Measurements from ENCODE around the gene LRMDA.

The LRMDA gene

GRCh38 chr10:76284351-76284750 is 852.9 kb downstream of the LRMDA start:
- H3K4me3 ChIP-seq (ENCODE audit: low read depth, low read length), result no peak overlapping the region
- DNase-seq (ENCODE audit: low read depth), result no peak

DNA sequence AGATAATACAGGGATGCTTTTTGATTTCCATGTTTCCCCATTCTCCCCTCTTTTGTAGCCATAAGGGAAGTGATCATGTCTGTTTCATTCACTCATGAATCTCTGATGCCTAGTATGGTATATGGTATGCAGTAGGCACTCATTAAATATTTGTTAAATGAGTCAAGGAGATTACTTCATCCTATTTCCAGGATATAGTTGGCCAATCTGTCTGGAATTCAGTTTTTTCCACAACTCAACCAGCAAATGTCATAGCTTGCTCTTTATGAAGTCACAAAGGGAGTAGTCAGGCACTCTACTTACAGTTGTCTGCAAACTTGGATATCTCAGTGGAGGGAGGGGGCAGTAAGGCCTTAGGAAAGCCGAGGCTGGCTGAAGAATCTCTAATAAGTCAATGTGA is 853.6 kb downstream of the LRMDA start:
- DNase-seq (ENCODE audit: low read depth), result peak; percentile 73
- no peak overlapping the region for H3K4me3 ChIP-seq (ENCODE audit: low read depth, low read length)

DNA sequence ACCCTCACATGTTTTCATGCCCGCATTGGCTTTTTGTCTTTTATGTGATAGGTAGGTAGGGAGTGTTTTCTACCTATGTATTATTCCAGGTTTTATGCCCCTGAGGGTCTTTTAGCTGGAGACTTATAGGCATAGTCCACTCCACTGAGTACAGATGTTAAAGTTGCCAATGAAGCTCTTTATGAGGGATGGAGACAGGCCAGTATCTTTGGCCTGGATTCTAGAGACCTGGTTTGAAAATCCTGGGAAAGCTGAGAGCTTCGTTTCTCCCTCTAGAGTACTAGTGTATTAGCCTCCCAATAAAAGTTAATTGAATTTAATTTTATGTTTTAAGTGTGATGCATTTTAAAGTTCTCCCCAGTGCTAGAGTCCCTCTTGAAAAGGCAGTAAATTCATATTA is 854.1 kb downstream of the LRMDA start:
- no peak for DNase-seq (ENCODE audit: low read depth)
- no peak overlapping the region for H3K4me3 ChIP-seq (ENCODE audit: low read depth, low read length)

- H3K4me3 ChIP-seq (ENCODE audit: low read depth, low read length), result no peak overlapping the region
- DNase-seq (ENCODE audit: low read depth), result no peak
Measured at GRCh38 chr10:76286536-76286935, 855.1 kb downstream of the LRMDA start.

DNA sequence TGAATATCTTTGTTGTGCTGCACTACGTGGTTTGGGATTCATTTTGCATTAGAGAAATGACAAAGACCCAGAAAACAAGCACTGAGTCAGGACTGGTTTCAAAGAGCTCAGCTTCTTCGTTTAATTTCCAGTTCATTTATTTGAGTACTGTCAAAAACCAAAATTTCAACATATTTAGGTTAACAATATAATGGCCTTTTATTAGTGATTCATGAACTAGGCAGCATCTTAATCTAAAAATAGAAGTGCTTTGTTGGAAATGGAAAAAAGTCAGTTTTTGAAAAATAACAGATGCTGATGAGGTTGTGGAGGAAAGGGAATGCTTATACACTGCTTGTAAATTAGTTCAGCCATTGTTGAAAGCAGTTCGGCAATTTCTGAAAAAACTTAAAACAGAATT is 856.4 kb downstream of the LRMDA start:
- DNase-seq (ENCODE audit: low read depth), result no peak
- no peak overlapping the region for H3K4me3 ChIP-seq (ENCODE audit: low read depth, low read length)

GRCh38 chr10:76291175-76291574 is 859.8 kb downstream of the LRMDA start:
- H3K4me3 ChIP-seq (ENCODE audit: low read depth, low read length), result no peak overlapping the region
- no peak for DNase-seq (ENCODE audit: low read depth)

- H3K4me3 ChIP-seq (ENCODE audit: low read depth, low read length), result no peak overlapping the region
- no peak for DNase-seq (ENCODE audit: low read depth)
Measured at GRCh38 chr10:76291885-76292284, 860.5 kb downstream of the LRMDA start.

DNA sequence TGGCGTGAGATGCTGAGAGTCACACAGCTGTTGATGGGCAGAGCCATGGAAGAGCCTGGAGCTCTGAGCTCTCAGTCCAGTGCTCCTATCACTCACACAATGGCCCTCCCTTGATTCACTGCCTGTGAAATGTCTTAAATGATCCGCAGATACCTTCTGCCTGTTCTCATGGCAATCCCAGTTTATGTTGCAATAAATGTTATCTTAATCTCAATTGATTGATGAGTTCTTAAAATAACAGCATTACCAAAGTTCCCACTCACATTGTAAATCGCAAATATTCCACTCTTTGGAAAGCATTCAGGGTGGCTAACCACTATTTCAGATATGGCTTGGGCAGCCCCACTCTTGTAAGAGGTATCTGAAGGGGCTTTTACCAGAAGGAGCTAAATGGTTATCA is 865.5 kb downstream of the LRMDA start:
- H3K4me3 ChIP-seq (ENCODE audit: low read depth, low read length), result no peak overlapping the region
- DNase-seq (ENCODE audit: low read depth), result no peak

- DNase-seq (ENCODE audit: low read depth), result no peak
- no peak overlapping the region for H3K4me3 ChIP-seq (ENCODE audit: low read depth, low read length)
Measured at GRCh38 chr10:76297358-76297757, 865.9 kb downstream of the LRMDA start.

DNA sequence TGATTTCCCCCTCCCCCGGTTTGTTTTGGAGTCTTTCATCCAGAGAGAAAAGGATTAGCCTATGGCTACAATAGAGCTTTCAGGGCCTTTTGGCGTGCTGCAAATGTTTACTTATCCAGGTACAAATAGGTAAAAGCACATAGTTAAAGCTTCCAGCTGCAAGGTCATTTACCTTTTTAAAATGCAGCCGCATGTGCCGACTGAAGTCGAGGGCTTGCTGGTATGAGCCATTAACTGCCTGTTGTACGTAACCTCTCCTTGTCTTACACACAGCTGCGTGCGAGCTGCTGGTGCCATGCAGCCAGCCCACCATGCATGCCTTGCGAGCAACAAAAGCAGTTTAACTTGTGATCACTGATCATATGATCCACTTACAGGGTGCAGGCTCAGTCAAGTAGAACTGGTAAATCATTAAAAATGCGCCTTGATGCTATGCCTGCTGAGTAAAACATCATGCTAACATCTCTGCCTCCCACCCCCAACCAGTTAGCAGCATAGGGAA is 866.4 kb downstream of the LRMDA start:
- no peak for DNase-seq (ENCODE audit: low read depth)
- no peak overlapping the region for H3K4me3 ChIP-seq (ENCODE audit: low read depth, low read length)

DNA sequence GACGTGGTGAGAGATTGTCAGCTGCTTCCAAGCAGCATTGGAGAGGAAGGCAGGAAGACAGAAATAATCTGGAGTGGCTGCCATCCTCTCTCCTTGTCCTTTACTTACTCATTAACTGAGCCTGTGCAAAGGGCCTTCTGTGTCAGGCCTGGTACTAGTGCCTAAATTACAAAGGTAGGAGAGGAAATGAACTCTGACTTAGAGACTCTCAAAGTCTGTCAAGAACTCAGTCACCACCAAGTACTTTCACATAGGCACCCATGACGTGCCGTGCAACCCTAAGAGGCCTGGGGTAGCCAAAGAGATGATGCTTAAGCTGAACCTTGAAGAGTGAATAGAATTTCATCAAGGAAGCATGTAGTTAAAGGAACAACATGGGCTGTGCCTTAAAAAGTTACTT is 866.9 kb downstream of the LRMDA start:
- H3K4me3 ChIP-seq (ENCODE audit: low read depth, low read length), result no peak overlapping the region
- DNase-seq (ENCODE audit: low read depth), result no peak

- H3K4me3 ChIP-seq (ENCODE audit: low read depth, low read length), result no peak overlapping the region
- DNase-seq (ENCODE audit: low read depth), result no peak
Measured at GRCh38 chr10:76299501-76299900, 868.1 kb downstream of the LRMDA start.

DNA sequence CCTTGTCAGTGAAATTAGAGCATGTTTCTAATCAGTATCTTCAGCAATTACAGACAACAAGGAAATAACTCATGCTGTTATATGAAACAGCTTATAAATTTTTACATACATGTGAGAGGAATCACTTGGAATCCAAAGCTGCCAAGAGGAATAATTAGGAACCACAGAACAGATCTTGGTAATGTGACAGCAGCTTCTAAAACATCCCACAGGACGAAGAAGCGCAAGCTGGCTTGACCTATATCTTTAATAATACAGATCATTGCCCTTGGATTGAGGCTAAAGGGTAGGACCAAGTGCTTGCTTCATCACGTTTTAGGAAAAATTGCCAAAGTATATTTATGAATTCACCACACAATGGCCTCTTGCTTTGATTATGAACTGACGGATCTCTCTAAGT is 869.8 kb downstream of the LRMDA start:
- no peak for DNase-seq (ENCODE audit: low read depth)
- H3K4me3 ChIP-seq (ENCODE audit: low read depth, low read length), result no peak overlapping the region

DNA sequence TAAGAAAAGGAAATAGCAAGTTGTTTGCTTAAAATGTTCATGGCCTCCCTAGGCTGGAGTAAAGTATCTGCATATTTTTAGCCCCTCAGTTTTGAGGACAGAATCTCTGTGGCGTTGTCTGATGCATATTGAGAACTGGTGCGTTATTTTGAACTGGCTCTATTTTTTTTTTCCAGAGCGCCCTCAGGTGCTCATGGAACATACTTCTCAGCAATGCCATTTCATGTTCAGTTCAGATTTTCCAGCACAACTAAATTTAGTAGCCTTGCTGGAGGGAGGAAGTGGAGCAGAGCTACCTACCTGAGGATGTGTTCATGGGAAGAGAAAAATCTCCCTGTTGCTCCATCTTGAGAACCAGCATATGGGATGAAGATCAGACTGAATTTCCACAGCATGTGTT is 870.5 kb downstream of the LRMDA start:
- H3K4me3 ChIP-seq (ENCODE audit: low read depth, low read length), result no peak overlapping the region
- no peak for DNase-seq (ENCODE audit: low read depth)

DNA sequence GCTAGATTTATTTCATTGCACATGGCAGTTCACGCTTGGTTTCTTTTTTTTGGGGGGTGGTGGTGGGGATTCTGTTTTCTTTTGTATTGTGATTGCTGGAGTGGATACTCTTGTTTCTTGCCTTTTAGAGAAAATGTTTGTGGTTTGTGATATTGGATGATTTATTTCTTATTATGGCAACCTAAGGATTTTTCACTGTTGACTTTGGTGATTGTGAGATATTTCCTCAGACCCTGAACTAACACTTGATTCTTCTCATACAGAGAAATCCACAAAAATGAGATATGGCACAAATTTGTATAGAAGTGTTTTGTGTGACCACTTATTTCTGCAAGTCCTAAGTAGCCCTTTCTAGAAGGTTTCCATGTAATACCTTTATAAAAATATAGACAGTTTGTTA is 871.1 kb downstream of the LRMDA start:
- no peak overlapping the region for H3K4me3 ChIP-seq (ENCODE audit: low read depth, low read length)
- DNase-seq (ENCODE audit: low read depth), result no peak

GRCh38 chr10:76302961-76303630 is 871.7 kb downstream of the LRMDA start:
- H3K4me3 ChIP-seq (ENCODE audit: low read depth, low read length), result no peak overlapping the region
- no peak for DNase-seq (ENCODE audit: low read depth)

GRCh38 chr10:76303682-76304316 is 872.4 kb downstream of the LRMDA start:
- no peak overlapping the region for H3K4me3 ChIP-seq (ENCODE audit: low read depth, low read length)
- DNase-seq (ENCODE audit: low read depth), result peak; percentile 46

DNA sequence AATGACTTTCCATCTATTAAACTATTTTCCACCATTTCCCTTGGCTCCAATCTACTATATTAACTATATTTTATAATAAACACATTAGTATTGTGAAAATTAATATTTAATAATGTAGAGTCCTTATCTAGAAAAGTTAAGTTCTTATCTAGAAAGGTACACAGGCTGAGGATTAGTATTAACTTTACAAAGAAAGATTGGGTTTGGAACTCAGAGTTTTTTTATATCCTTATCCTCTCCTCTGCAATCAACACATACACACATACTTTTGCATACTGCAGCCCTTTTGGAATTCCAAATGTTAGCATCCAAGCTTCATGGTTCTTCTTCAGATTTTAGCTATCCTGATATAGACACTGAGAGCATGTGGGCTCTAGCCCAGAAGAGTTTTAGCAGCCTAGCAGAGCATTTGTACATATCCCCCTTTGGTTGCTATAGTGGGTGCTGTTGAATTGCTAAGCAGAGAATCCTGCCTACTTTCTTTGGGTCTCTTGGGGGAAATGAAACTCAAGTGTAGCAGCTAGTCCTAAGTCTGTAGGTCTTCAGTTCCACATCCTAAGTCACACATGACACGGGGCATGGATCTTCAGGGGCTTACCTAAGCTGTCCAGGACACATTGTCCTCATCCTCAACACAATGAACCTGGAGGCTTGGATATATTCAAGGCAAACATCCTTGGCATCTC is 874.6 kb downstream of the LRMDA start:
- no peak overlapping the region for H3K4me3 ChIP-seq (ENCODE audit: low read depth, low read length)
- no peak for DNase-seq (ENCODE audit: low read depth)

GRCh38 chr10:76306856-76307255 is 875.4 kb downstream of the LRMDA start:
- H3K4me3 ChIP-seq (ENCODE audit: low read depth, low read length), result no peak overlapping the region
- peak; percentile 76 for DNase-seq (ENCODE audit: low read depth)

DNA sequence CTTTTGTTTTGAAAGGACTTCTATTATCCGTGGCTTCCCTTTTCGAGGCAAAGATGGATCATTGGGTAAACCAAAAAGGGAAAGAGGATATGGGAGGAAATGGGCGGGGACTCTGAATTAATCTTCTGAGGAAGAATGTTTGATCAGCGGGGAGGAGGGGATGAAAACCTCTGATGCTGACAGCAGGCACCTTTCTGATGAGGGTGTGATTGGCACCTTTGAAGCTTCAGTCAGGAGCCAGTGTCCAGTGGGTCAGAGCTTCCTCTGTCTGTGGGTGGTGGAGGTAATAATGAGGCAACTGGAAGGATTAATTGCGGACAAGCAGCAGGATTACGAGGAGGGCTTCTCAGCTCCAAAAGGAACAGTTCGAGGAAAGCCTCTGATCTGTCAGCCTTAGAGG is 877.6 kb downstream of the LRMDA start:
- DNase-seq (ENCODE audit: low read depth), result no peak
- H3K4me3 ChIP-seq (ENCODE audit: low read depth, low read length), result no peak overlapping the region

All from skeletal muscle cell (primary cell).